WERI-Rb-1 (cell line): ENCODE data around the gene ATP5PB.

Experiments used
- DNase-seq: peaks from one replicate; pipeline ENCODE4 v3.0.0-alpha.2; 2020
- H3K27ac ChIP-seq: fragments of 250-450 bp; sonication (Bioruptor Pico); 2 replicates; pipeline ENCODE4 v1.5.1; 2020; ENCODE audit warnings: mild to moderate bottlenecking, moderate library complexity
- H3K27me3 ChIP-seq: fragments of 250-450 bp; sonication (Bioruptor Pico); 2 replicates; pipeline ENCODE4 v1.5.1; 2021; ENCODE audit warnings: mild to moderate bottlenecking, low read depth, moderate library complexity; ENCODE audit not compliant: insufficient read depth, severe bottlenecking
- H3K36me3 ChIP-seq: fragments of 250-450 bp; sonication (Bioruptor Pico); 2 replicates; pipeline ENCODE4 v1.5.1; 2020; ENCODE audit warnings: mild to moderate bottlenecking, moderate library complexity
- H3K4me3 ChIP-seq: 2 replicates; pipeline ENCODE4 v1.5.1; 2011; ENCODE audit warnings: low read depth, mild to moderate bottlenecking, control low read depth, low read length
- H3K9me3 ChIP-seq: fragments of 250-450 bp; sonication (Bioruptor Pico); 2 replicates; pipeline ENCODE4 v1.5.1; 2021; ENCODE audit warnings: mild to moderate bottlenecking, moderate library complexity; ENCODE audit not compliant: severe bottlenecking
- CTCF ChIP-seq: IDR thresholded peaks from 2 replicates; pipeline ENCODE4 v1.5.1; 2011; ENCODE audit warnings: low read depth, mild to moderate bottlenecking, control low read depth, inconsistent platforms, low read length

ATP5PB gene

GRCh38 chr1:111504097-111504496 lies 54.8 kb downstream of the ATP5PB start:
- no peak for TF ChIP-seq CTCF
- H3K4me3 ChIP-seq: no peak overlapping the region
- H3K27me3 ChIP-seq: no peaks in the 10 kb centered on the region
- H3K9me3 ChIP-seq: no peaks in the 10 kb centered on the region
- H3K27ac ChIP-seq: no peak overlapping the region
- DNase-seq: no peak
- no peaks in the 10 kb centered on the region for H3K36me3 ChIP-seq

DNA sequence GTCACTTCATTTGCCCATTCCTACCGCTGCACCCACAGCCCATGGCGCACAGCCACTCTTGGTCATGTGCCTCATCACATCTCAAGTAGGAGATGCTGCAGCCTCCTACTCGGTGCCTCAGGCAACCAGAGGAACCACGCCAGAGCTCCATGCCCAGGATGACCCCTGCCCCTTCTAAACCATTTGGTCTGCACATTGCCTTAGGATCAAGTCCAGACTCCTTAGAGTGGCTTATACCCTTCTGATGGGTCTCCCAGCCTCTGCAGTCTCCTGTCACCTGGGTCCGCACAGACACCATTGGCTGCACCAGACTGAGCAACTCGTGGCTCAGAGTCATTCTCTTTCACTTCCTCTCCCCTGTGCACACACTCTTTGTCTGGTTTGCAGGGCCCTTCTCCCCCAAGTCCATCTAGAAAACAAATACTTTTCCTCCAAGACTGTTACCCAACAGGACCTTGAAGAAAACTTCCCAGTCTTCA lies 56.4 kb downstream of the ATP5PB start:
- TF ChIP-seq CTCF: no peak
- H3K9me3 ChIP-seq: no peaks in the 10 kb centered on the region
- H3K27ac ChIP-seq: no peak overlapping the region
- H3K4me3 ChIP-seq: no peak overlapping the region
- no peak for DNase-seq
- H3K36me3 ChIP-seq: no peaks in the 10 kb centered on the region
- no peaks in the 10 kb centered on the region for H3K27me3 ChIP-seq

DNA sequence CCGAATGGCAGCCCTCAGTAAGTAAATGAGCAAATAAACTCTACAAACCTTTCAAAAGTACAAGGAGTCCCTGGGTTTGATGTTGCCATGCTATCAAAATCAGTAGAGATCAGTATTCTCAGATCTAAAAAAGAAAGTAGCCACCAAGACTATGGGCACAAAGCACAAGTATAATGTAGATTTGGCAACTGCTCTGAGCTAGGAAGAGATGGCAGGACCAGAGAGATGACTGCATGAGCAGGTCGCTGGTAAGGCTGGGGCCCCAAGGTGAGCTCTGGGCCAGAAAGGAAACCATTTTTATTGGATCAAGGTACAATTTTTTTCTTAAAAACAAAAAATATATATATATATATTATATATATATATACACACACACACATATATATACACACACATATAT lies 57.3 kb downstream of the ATP5PB start:
- no peaks in the 10 kb centered on the region for H3K9me3 ChIP-seq
- no peaks in the 10 kb centered on the region for H3K36me3 ChIP-seq
- no peak overlapping the region for H3K4me3 ChIP-seq
- no peak overlapping the region for H3K27ac ChIP-seq
- no peak for TF ChIP-seq CTCF
- DNase-seq: no peak
- no peaks in the 10 kb centered on the region for H3K27me3 ChIP-seq

- peak overlapping the region; percentile 87 for H3K27ac ChIP-seq
Measured at GRCh38 chr1:111507411-111508201, 58.3 kb downstream of the ATP5PB start.

GRCh38 chr1:111509997-111510375 lies 60.7 kb downstream of the ATP5PB start:
- no peak for TF ChIP-seq CTCF
- no peaks in the 10 kb centered on the region for H3K27me3 ChIP-seq
- H3K27ac ChIP-seq: no peak overlapping the region
- H3K36me3 ChIP-seq: no peaks in the 10 kb centered on the region
- DNase-seq: no peak
- H3K9me3 ChIP-seq: no peaks in the 10 kb centered on the region
- no peak overlapping the region for H3K4me3 ChIP-seq

More at GRCh38 chr1:111507411-111508201, 58.3 kb downstream of the ATP5PB start:
- Histone ChIP-seq H3K4me3 (peak overlapping the region; percentile 55), H3K9me3 (no peaks in the 10 kb centered on the region), H3K27me3 (no peaks in the 10 kb centered on the region), H3K36me3 (no peaks in the 10 kb centered on the region)
- TF ChIP-seq CTCF: peak; percentile 54; the same call in 1 of the 2 replicates
- DNase-seq: peak; percentile 85
